Mesodermal cell (in vitro differentiated cells): ENCODE results near the gene GUCY2D.

Experiments used
- H3K27ac ChIP-seq: 2 replicates; pipeline ENCODE4 v1.7.0; 2013; ENCODE audit warnings: mild to moderate bottlenecking, low read depth, low read length, moderate library complexity; ENCODE audit not compliant: severe bottlenecking
- H3K36me3 ChIP-seq: 2 replicates; pipeline ENCODE4 v1.7.1; 2013; ENCODE audit warnings: mild to moderate bottlenecking, low read length, moderate library complexity; ENCODE audit not compliant: control insufficient read depth, insufficient read depth
- H3K4me1 ChIP-seq: one replicate; pipeline ENCODE4 v1.7.1; 2013; ENCODE audit warnings: mild to moderate bottlenecking, low read length; ENCODE audit not compliant: insufficient read depth, control insufficient read depth, poor library complexity, severe bottlenecking
- H3K4me3 ChIP-seq: 2 replicates; pipeline ENCODE4 v1.7.0; 2013; ENCODE audit warnings: low read length, control low read depth, mild to moderate bottlenecking; ENCODE audit not compliant: insufficient read depth, poor library complexity, severe bottlenecking; ENCODE audit errors: extremely low read depth
- H3K9me3 ChIP-seq: 2 replicates; pipeline ENCODE4 v1.7.1; 2013; ENCODE audit warnings: mild to moderate bottlenecking, low read length, moderate library complexity; ENCODE audit not compliant: control insufficient read depth
- WGBS, 2 experiments: methylation state at CpG; one replicate each; pipeline ENCODE4 v1.1.5; 2013; ENCODE audit warnings: missing lambda C conversion rate in 2 of 2; ENCODE audit not compliant: insufficient coverage in 2 of 2; 5-methylcytosine and 5-hydroxymethylcytosine counted together

Gene GUCY2D

DNA sequence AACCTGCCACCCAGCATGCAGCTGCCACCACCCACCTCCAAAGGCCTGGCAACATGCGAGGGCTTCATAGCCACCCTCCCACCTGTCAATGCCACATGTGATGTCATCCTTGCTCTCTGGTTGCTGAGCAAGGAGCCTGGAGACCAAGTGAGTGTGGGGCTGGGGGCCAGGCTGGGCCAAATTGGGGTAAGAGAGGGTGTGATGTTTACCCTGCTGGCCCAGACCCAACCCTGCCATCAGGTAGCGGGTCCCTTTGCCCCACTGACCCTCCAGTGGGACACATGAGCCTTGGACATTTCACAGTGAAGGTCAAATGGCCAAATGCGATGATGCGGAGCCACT, 45.3 kb downstream of the GUCY2D start:
- H3K4me1 ChIP-seq = no peaks in the 10 kb centered on the region
- no peak overlapping the region for H3K27ac ChIP-seq
- 100% methylated on average over 3 of the region's 4 CpGs for WGBS, 2 experiments
- no peaks in the 10 kb centered on the region for H3K36me3 ChIP-seq
- no peak overlapping the region for H3K4me3 ChIP-seq
- H3K9me3 ChIP-seq = no peaks in the 10 kb centered on the region

DNA sequence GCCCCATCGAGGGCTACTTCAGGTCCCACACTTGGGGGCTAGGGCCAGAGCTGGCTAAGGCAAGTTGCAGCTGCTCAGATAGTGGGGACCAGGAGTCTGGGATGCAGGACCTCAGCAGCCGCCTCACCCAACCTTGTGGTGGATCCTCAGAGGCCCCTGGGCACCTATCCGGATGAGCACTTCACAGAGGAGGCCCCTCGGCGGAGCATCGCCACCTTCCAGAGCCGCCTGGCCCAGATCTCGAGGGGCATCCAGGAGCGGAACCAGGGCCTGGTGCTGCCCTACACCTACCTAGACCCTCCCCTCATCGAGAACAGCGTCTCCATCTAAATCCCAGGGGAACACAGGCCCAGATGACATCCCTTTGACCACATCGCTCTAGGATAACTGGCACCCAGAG, 45.8 kb downstream of the GUCY2D start:
- H3K4me1 ChIP-seq = no peaks in the 10 kb centered on the region
- 91 to 95% methylated on average over 10 to 12 of the region's 12 CpGs for WGBS, 2 experiments
- no peak overlapping the region for H3K27ac ChIP-seq
- H3K9me3 ChIP-seq = no peaks in the 10 kb centered on the region
- H3K4me3 ChIP-seq = no peak overlapping the region
- no peaks in the 10 kb centered on the region for H3K36me3 ChIP-seq

DNA sequence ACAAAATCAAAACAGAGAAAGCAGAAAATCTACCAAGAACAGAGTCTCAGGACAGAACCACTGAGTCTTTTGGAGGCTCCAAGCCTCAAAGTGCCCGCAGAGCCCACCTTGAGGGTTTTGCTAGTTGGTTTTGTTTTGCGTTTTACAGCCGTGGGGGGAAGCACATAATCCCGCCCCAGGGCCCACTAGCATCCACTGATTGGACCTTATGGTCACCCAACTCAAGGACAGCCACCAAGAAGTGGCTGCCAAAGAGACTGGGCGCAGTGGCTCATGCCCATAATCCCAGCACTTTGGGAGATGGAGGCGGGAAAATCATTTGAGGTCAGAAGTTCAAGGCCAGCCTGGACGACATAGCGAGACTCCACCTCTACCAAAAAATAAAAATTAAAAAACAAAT, 46.3 kb downstream of the GUCY2D start:
- Histone ChIP-seq H3K36me3 (no peaks in the 10 kb centered on the region), H3K4me1 (no peaks in the 10 kb centered on the region), H3K4me3 (no peak overlapping the region), H3K27ac (no peak overlapping the region), H3K9me3 (no peaks in the 10 kb centered on the region)
- 86 to 93% methylated on average over 5 of the region's 8 CpGs for WGBS, 2 experiments

DNA sequence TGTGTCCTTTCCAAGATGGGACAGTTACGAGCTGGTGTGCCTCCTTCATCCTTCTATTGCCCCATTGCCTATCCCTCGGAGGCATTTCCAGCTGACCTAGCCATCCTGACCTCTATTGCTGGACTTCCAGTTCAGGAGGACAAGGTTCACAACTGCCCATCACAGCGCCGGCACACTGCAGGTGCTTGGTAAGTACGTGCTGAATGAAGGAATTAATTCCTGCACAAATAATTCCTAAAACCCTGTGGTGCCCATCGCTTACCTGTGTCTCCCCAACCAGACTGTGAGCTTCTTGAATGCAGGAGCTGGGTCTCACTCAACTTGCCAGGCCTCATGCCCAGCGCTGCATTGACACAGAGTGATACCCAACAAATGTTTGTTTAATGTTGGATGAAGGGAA, 49.4 kb downstream of the GUCY2D start:
- H3K9me3 ChIP-seq = no peaks in the 10 kb centered on the region

DNA sequence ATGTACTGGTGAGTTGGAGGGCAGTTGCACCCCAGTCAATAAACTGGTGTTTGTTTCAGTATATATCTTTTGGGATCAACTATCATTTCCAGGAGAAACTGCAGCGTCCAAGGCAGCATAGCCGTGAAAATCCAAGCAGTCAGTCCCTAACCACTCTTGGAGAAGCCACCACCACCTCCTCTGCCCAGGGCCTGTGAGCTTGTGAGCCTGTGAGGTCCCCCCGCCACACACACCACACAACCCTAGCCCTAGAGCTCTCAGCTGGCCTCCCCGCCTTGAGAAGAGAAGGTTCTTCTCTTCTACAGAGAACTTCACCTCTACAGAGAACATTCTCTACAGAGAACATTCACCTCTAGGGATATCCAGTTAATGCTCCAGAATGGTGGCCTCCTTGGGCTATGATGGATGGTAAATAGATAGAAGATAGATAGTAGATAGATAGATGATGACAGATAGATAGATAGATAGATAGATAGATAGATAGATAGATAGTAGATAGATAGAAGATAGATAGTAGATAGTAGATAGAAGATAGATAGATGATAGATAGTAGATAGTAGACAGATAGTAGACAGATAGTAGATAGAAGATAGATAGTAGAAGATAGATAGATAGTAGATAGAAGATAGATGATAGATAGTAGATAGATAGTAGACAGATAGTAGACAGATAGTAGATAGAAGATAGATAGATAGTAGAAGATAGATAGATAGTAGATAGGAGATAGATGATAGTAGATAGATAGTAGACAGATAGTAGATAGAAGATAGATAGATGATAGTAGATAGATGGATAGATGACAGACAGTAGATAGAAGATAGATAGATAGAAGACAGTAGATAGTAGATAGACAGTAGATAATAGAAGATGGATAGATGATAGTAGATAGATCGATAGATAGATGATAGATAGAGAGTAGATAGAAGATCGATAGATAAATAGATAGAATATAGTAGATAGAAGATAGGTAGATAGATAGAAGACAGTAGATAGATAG, 50.1 kb downstream of the GUCY2D start:
- no peak overlapping the region for H3K4me3 ChIP-seq
- no peak overlapping the region for H3K27ac ChIP-seq
- 90 to 93% methylated on average over 4 of the region's 6 CpGs for WGBS, 2 experiments
- H3K36me3 ChIP-seq = no peaks in the 10 kb centered on the region
- no peaks in the 10 kb centered on the region for H3K9me3 ChIP-seq
- H3K4me1 ChIP-seq = peaks cover 9% of the 10 kb centered on the region

More for the DNA sequence above, 49.4 kb downstream of the GUCY2D start:
- Histone ChIP-seq H3K27ac (no peak overlapping the region), H3K4me3 (no peak overlapping the region), H3K36me3 (no peaks in the 10 kb centered on the region), H3K4me1 (peaks cover 9% of the 10 kb centered on the region)
- 91 to 92% methylated on average over 4 to 7 of the region's 7 CpGs for WGBS, 2 experiments

DNA sequence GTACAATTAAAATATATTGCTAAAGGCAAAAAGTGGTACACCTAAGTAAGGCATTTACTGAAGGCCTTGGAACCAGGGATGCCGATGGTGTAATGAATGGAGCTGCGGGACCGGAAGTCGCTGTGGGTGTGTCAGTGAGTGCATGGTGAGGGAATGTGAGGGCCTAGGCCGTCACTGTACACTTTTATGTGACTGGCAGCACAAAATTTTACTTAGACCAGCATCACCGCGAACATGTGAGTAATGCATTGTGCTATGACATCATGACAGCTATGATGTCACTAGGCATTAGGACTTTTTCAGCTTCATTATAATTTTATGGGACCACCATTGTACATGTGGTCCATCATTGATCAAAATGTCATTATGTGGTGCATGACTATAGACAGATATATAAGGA, 51.2 kb downstream of the GUCY2D start:
- Histone ChIP-seq H3K4me3 (no peak overlapping the region), H3K27ac (no peak overlapping the region), H3K36me3 (no peaks in the 10 kb centered on the region), H3K4me1 (peaks cover 9% of the 10 kb centered on the region), H3K9me3 (no peaks in the 10 kb centered on the region)
- WGBS, 2 experiments = 94 to 96% methylated on average over 6 to 7 of the region's 7 CpGs

DNA sequence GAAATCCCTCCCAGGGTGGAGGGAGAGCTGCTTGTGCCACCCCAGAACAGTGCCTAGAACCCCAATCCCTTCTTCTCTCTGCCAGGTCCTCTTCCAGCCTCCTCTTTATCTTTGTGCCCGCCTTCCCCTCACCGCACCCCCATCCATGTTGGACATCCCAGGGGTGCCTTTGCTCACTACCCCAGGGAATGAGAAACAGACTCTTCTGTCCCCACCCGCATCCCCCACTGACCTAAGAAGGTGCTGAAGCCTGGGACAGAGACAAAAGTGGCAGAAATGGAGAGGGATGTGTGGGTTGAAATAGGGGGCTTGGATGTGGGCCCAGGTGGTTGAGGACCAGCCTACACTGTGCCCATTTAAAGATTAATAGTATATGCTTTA, 53.4 kb downstream of the GUCY2D start:
- H3K27ac ChIP-seq = peak overlapping the region; percentile 59
- 88 to 100% methylated on average over 1 to 2 of the region's 3 CpGs for WGBS, 2 experiments
- peaks cover 9% of the 10 kb centered on the region for H3K4me1 ChIP-seq
- no peaks in the 10 kb centered on the region for H3K36me3 ChIP-seq
- no peaks in the 10 kb centered on the region for H3K9me3 ChIP-seq
- no peak overlapping the region for H3K4me3 ChIP-seq

DNA sequence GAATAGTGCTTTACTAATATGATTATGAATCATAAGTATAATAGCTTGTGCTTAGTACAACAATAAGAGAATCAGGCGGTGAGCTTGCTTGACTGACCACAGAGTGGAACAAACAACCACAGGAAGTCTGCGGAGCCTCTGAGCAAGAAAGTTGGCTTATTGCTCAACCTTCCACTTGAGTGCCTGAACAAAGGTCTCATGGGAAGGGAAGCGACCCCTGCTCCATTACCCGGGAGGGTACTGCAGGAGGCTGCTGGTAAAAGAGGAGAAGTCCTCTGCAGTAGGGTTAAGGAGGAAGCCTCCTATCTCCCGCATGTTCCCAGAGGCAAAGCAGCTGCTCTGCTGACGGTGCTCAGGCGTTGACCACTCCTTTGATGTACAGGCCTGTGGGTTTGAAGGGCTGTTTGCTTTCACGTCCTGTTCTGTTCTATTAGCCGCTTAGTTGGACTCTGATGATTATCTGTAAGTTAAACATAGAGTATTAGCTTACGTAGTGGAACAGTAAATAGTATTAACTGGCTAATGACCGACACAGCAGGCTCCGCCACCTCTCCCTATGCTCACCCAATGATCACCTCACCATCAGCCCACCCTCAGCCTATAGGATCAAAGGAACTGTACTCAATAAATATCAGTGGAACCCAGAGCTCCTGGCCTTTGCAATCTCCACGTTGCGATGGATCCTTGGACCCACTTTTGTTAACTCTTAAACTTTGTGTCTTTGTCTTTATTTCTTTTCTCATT, 54.0 kb downstream of the GUCY2D start:
- no peak overlapping the region for H3K4me3 ChIP-seq
- WGBS, 2 experiments = 85 to 91% methylated on average over 11 to 12 of the region's 14 CpGs
- H3K9me3 ChIP-seq = no peaks in the 10 kb centered on the region
- H3K4me1 ChIP-seq = peaks cover 9% of the 10 kb centered on the region
- peak overlapping the region; percentile 59 for H3K27ac ChIP-seq
- H3K36me3 ChIP-seq = no peaks in the 10 kb centered on the region

DNA sequence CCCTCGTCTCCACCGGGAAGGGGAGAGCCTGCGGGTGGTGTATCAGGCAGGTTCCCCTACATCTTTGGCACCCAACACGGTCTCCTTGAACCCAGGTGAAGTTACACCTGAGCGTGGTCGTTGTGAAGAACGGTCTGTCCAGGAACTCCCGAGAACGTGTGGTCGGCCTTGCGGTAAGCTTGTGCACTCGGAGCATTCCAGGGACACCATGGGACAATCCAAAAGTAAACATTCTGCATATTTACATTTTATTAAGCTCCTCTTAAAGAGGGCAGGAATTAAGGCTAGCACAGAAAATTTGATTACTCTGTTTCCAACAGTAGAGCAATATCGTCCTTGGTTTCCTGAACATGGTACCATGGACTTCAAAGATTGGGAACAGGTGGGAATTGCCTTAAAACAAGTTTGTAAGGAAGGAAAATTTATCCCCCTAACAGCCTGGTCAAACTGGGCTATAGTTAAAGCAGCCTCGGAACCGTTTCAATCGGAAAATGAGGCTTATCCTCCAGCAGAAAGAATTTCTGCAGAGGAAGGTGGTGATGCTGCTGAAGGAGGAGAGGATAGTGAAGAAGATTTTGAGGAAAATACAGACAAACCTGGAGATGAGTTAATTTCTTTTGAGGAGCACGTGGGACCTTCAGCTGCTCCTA, 54.7 kb downstream of the GUCY2D start:
- H3K36me3 ChIP-seq = no peaks in the 10 kb centered on the region
- no peak overlapping the region for H3K27ac ChIP-seq
- H3K9me3 ChIP-seq = no peaks in the 10 kb centered on the region
- H3K4me1 ChIP-seq = peaks cover 9% of the 10 kb centered on the region
- H3K4me3 ChIP-seq = peak overlapping the region; percentile 12
- 93 to 95% methylated on average over 14 to 16 of the region's 17 CpGs for WGBS, 2 experiments

DNA sequence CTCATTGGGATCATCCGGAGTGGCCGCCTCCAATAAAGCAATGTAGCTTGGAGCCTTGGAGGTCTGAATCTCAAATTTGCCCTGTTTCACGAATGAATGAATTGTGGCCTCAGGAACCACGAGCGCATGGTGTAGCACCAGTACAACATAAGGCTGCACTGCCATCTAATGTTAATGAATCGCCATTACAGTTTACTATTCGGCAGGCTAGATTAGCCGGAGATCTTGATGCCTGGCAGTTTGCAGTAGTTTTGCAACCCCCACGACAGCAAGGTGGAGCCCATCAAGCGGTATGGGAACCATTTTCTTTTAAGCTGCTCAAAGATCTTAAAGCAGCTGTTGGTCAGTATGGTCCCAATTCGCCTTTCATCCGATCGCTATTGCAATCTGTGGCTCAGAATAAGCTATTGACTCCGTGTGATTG, 55.3 kb downstream of the GUCY2D start:
- Histone ChIP-seq H3K36me3 (no peaks in the 10 kb centered on the region), H3K4me3 (peak overlapping the region; percentile 1), H3K4me1 (peaks cover 9% of the 10 kb centered on the region), H3K27ac (no peak overlapping the region), H3K9me3 (no peaks in the 10 kb centered on the region)
- 5 to 18% methylated on average over 10 to 12 of the region's 14 CpGs for WGBS, 2 experiments
